Fibroblast of villous mesenchyme (primary cell): Measurements from ENCODE around the gene KRTAP20-1. TPM values are rescaled to one million over a fixed set of nuclear protein-coding genes. Genes with fewer than 3 reads are reported as not detected.

Source experiments
- DNase-seq: peaks from one replicate; pipeline ENCODE4 v3.0.0-alpha.2; 2010; ENCODE audit warnings: low read depth
- H3K4me3 ChIP-seq: 2 replicates; pipeline ENCODE4 v1.5.1; 2011; ENCODE audit warnings: low read depth, mild to moderate bottlenecking, low read length
- CTCF ChIP-seq: IDR thresholded peaks from 2 replicates; pipeline ENCODE4 v1.5.1; 2012; ENCODE audit warnings: low read depth, mild to moderate bottlenecking, low read length; ENCODE audit not compliant: insufficient read depth
- total RNA-seq: library from RNA; depleted of rRNA; stranded (reverse); fragments of >200 nt; gene quantifications from 2 replicates; pipeline ENCODE4 v1.2.3, GENCODE V29; 2012

KRTAP20-1 gene
- total RNA-seq, 1 donor = not detected

- no peak for TF ChIP-seq CTCF
- no peak for DNase-seq
- no peak overlapping the region for H3K4me3 ChIP-seq
Observed at GRCh38 chr21:30620080-30620479, 3.9 kb downstream of the KRTAP20-1 start.

GRCh38 chr21:30620522-30620921 lies 4.3 kb downstream of the KRTAP20-1 start, which contains the start of gene KRTAP20-4:
KRTAP20-4 (plus strand) TSS chr21:30620627.
- H3K4me3 ChIP-seq = no peak within 1 kb of the TSS
- DNase-seq = no peak
- no peak for TF ChIP-seq CTCF

- TF ChIP-seq CTCF = no peak
- no peak overlapping the region for H3K4me3 ChIP-seq
Observed at GRCh38 chr21:30623362-30623761, 7.1 kb downstream of the KRTAP20-1 start.

GRCh38 chr21:30625449-30626165 lies 9.4 kb downstream of the KRTAP20-1 start:
- TF ChIP-seq CTCF = no peak
- no peak for DNase-seq
- H3K4me3 ChIP-seq = no peak overlapping the region

More at GRCh38 chr21:30623362-30623761, 7.1 kb downstream of the KRTAP20-1 start:
- no peak for DNase-seq

GRCh38 chr21:30628109-30628508 lies 11.9 kb downstream of the KRTAP20-1 start:
- TF ChIP-seq CTCF = no peak
- no peak for DNase-seq
- no peak overlapping the region for H3K4me3 ChIP-seq

GRCh38 chr21:30629200-30629599 lies 13.0 kb downstream of the KRTAP20-1 start:
- no peak overlapping the region for H3K4me3 ChIP-seq
- no peak for TF ChIP-seq CTCF
- no peak for DNase-seq

GRCh38 chr21:30634906-30635305 lies 18.7 kb downstream of the KRTAP20-1 start, which contains the start of gene KRTAP20-2:
KRTAP20-2 (plus strand) TSS chr21:30635206; CDS start chr21:30635264, 58 bp downstream.
- TF ChIP-seq CTCF = no peak
- no peak for DNase-seq
- no peak within 1 kb of the TSS for H3K4me3 ChIP-seq
